Gastroesophageal sphincter (tissue), 3 donors: ENCODE data around the gene PARD3B.

Experiments used
- CTCF ChIP-seq, 4 experiments: fragments of 200-600 bp in 2 of 4; fragments of 450-650 bp in 2 of 4; sonication (generic) in 1 of 4; IDR thresholded peaks; one replicate each; pipeline ENCODE4 v1.5.1; 2017 to 2019; ENCODE audit warnings: antibody characterized with exemption in 4 of 4, mild to moderate bottlenecking in 2 of 4, moderate library complexity in 2 of 4
- EP300 ChIP-seq: sonication (generic); formaldehyde crosslinking; IDR thresholded peaks from one replicate; pipeline ENCODE4 v1.6.1; 2017; ENCODE audit warnings: antibody characterized with exemption, mild to moderate bottlenecking
- POLR2A ChIP-seq, 2 donors: fragments of 450-650 bp; IDR thresholded peaks; one replicate each; pipeline ENCODE4 v1.6.1; 2017; ENCODE audit warnings: antibody characterized with exemption in 2 of 2, mild to moderate bottlenecking in 2 of 2, moderate library complexity in 1 of 2

- TF ChIP-seq CTCF (IDR thresholded peaks at IDR 0.05), result no peak
- TF ChIP-seq POLR2A (IDR thresholded peaks at IDR 0.05), result no peak
- TF ChIP-seq EP300, result no peak
Observed at GRCh38 chr2:204885747-204886146, 340.5 kb downstream of the PARD3B start.
